DOHH2 (cell line): Measurements from ENCODE around the gene CCDC102A.

Experiments
- H3F3A ChIP-seq: fragments of 200-600 bp; sonication (generic), shearing (Covaris generic); 2 replicates; pipeline ENCODE4 v1.6.0; 2016; ENCODE audit warnings: antibody characterized with exemption, mild to moderate bottlenecking; ENCODE audit not compliant: control insufficient read depth, insufficient read depth
- H3K27ac ChIP-seq: fragments of 200-600 bp; sonication (generic); 2 replicates; pipeline ENCODE4 v1.5.1; 2014; ENCODE audit warnings: low read depth, mild to moderate bottlenecking, low read length, moderate library complexity
- H3K27me3 ChIP-seq: fragments of 200-600 bp; sonication (generic); 2 replicates; pipeline ENCODE4 v1.6.1; 2014; ENCODE audit warnings: mild to moderate bottlenecking, low read length, mixed read lengths; ENCODE audit not compliant: control insufficient read depth
- H3K36me3 ChIP-seq: fragments of 200-600 bp; sonication (generic); 2 replicates; pipeline ENCODE4 v1.6.1; 2014; ENCODE audit warnings: mild to moderate bottlenecking, low read length, moderate library complexity, mixed read lengths; ENCODE audit not compliant: control insufficient read depth
- H3K4me1 ChIP-seq: fragments of 200-600 bp; sonication (generic); 2 replicates; pipeline ENCODE4 v1.6.1; 2014; ENCODE audit warnings: mild to moderate bottlenecking, low read length, mixed read lengths; ENCODE audit not compliant: control insufficient read depth
- H3K4me2 ChIP-seq: fragments of 200-600 bp; sonication (generic); 2 replicates; pipeline ENCODE4 v1.6.0; 2014; ENCODE audit warnings: mild to moderate bottlenecking, low read length, moderate library complexity
- H3K4me3 ChIP-seq: fragments of 200-600 bp; sonication (generic); 2 replicates; pipeline ENCODE4 v1.5.1; 2014; ENCODE audit warnings: mild to moderate bottlenecking, low read length, mixed read lengths
- H3K79me2 ChIP-seq: fragments of 200-600 bp; sonication (generic); 2 replicates; pipeline ENCODE4 v1.6.1; 2014; ENCODE audit warnings: mild to moderate bottlenecking, low read length, mixed read lengths; ENCODE audit not compliant: control insufficient read depth
- H3K9me2 ChIP-seq: fragments of 200-600 bp; sonication (generic); replicated peaks from 2 replicates; pipeline ENCODE4 v1.6.1; 2014; ENCODE audit warnings: mild to moderate bottlenecking, low read length, mixed read lengths; ENCODE audit not compliant: control insufficient read depth
- H3K9me3 ChIP-seq: fragments of 200-600 bp; sonication (generic); 2 replicates; pipeline ENCODE4 v1.6.1; 2014; ENCODE audit warnings: antibody characterized with exemption, low read length, mixed read lengths; ENCODE audit not compliant: control insufficient read depth, insufficient read depth
- H4K20me1 ChIP-seq: fragments of 200-600 bp; sonication (generic); 2 replicates; pipeline ENCODE4 v1.6.0; 2014; ENCODE audit warnings: low read depth, mild to moderate bottlenecking, antibody characterized with exemption, low read length, moderate library complexity; ENCODE audit not compliant: control insufficient read depth, insufficient read depth
- CTCF ChIP-seq: fragments of 200-600 bp; sonication (generic); IDR thresholded peaks from one replicate; pipeline ENCODE4 v1.5.1; 2014; ENCODE audit warnings: antibody characterized with exemption, mild to moderate bottlenecking, low read depth, low read length; ENCODE audit not compliant: poor library complexity, severe bottlenecking
- EZH2phosphoT487 ChIP-seq: fragments of 200-600 bp; sonication (generic); IDR thresholded peaks from 2 replicates; pipeline ENCODE4 v1.6.1; 2017; ENCODE audit warnings: borderline replicate concordance, mild to moderate bottlenecking, antibody characterized with exemption, low read length, moderate library complexity, mixed read lengths

Gene CCDC102A

GRCh38 chr16:57534337-57534880 lies 2.0 kb downstream of the CCDC102A start:
- H3K27me3 ChIP-seq = no peaks in the 10 kb centered on the region
- H3K9me2 ChIP-seq = no peaks in the 10 kb centered on the region
- H3K4me3 ChIP-seq = no peak overlapping the region
- no peak overlapping the region for H3K27ac ChIP-seq
- H4K20me1 ChIP-seq = no peaks in the 10 kb centered on the region; the same call in 1 of the 2 replicates
- H3K79me2 ChIP-seq = no peaks in the 10 kb centered on the region
- H3F3A ChIP-seq = peaks cover 32% of the 10 kb centered on the region
- peaks cover 86% of the 10 kb centered on the region for H3K4me1 ChIP-seq
- no peaks in the 10 kb centered on the region for H3K36me3 ChIP-seq
- H3K9me3 ChIP-seq = no peaks in the 10 kb centered on the region
- no peak for TF ChIP-seq CTCF
- TF ChIP-seq EZH2phosphoT487 = no peak
- peak overlapping the region; percentile 1; the same call in 1 of the 2 replicates for H3K4me2 ChIP-seq

DNA sequence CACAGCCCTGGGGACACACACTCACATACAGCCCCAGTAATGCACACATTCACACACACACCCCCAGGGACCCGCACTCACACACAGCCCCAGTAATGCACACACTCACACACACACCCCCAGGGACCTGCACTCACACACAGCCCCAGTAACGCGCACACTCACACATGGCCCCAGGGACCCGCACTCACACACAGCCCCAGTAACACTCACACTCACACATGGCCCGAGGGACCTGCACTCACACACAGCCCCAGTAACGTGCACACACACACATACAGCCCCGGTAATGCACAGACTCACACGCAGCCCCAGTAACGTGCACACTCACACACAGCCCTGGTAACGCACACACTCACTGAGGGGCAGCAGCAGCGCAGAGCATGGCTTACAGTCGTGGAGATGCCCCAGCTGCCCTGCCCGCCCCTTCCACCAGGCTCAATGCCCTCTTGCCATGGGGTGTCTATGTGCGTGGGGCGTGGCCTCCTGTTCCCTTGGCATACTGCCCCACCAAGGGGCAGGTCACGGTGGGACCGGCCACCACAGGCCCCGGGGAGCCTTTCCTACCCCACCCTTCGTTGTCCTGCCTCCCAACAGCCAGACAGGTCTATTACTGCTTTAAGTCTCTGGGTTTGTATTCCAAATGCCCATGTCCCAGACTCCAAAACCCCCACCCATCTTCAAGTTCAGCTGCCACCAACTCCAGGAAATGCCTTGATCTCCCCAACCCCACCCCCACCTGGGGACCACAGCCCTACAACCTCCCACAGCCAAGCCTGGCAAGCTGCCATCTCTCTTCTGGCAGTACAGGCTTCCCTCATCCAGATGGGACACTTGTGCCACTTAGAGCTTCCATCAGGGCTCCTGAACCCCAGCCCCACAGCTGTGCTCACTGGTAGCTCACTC lies 2.7 kb downstream of the CCDC102A start:
- Histone ChIP-seq H3K9me3 (no peaks in the 10 kb centered on the region), H3K4me2 (peak overlapping the region; percentile 1; the same call in 1 of the 2 replicates), H4K20me1 (no peaks in the 10 kb centered on the region; the same call in 1 of the 2 replicates), H3K4me3 (no peak overlapping the region), H3K79me2 (no peaks in the 10 kb centered on the region), H3K4me1 (peaks cover 84% of the 10 kb centered on the region), H3K9me2 (no peaks in the 10 kb centered on the region), H3K27me3 (no peaks in the 10 kb centered on the region), H3F3A (peaks cover 27% of the 10 kb centered on the region), H3K36me3 (no peaks in the 10 kb centered on the region), H3K27ac (no peak overlapping the region)
- TF ChIP-seq EZH2phosphoT487 (no peak), CTCF (no peak)

DNA sequence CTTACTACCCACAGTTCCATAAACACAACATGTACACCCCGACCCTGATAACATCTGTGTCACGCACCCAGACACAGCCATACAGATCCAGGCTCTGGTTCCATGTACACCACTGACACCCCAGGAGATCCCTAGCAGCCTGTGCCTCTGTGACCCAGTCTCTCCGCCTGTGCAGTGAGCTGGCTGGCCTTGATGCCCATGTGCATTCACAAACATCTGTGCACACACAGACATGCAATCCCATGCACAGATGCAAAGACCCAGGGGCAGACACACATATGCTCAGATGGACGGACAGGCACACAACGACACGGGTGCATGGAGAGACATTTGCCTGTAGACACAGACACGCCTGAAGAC lies 4.1 kb downstream of the CCDC102A start:
- TF ChIP-seq CTCF (no peak), EZH2phosphoT487 (no peak)
- no peaks in the 10 kb centered on the region; the same call in 1 of the 2 replicates for H4K20me1 ChIP-seq
- H3K27ac ChIP-seq = no peak overlapping the region
- H3K79me2 ChIP-seq = no peaks in the 10 kb centered on the region
- no peaks in the 10 kb centered on the region for H3K9me3 ChIP-seq
- H3K27me3 ChIP-seq = no peaks in the 10 kb centered on the region
- peaks cover 13% of the 10 kb centered on the region for H3F3A ChIP-seq
- H3K36me3 ChIP-seq = no peaks in the 10 kb centered on the region
- peaks cover 70% of the 10 kb centered on the region for H3K4me1 ChIP-seq
- no peaks in the 10 kb centered on the region for H3K9me2 ChIP-seq
- no peak overlapping the region for H3K4me2 ChIP-seq
- H3K4me3 ChIP-seq = no peak overlapping the region
